Esophagus (tissue), 2 donors: ENCODE data around the gene PSMB3. TPM values are rescaled to one million over a fixed set of nuclear protein-coding genes. Genes with fewer than 3 reads are reported as not detected.

ENCODE experiments used
- H3K27ac ChIP-seq, 2 donors: one replicate each; pipeline ENCODE4 v1.5.1; 2013; ENCODE audit warnings: low read depth in 2 of 2, mild to moderate bottlenecking in 2 of 2, inconsistent platforms in 1 of 2, low read length in 1 of 2, moderate library complexity in 1 of 2
- H3K27me3 ChIP-seq, 2 donors: one replicate each; pipeline ENCODE4 v1.6.1; 2013; ENCODE audit warnings: low read length in 2 of 2, control low read depth in 1 of 2, mild to moderate bottlenecking in 1 of 2; ENCODE audit not compliant: insufficient read depth in 2 of 2, control insufficient read depth in 1 of 2
- H3K36me3 ChIP-seq, 2 donors: one replicate each; pipeline ENCODE4 v1.6.1; 2013; ENCODE audit warnings: low read length in 1 of 2; ENCODE audit not compliant: control insufficient read depth in 2 of 2, insufficient read depth in 2 of 2
- H3K4me1 ChIP-seq, 2 donors: one replicate each; pipeline ENCODE4 v1.6.1; 2013; ENCODE audit warnings: low read length in 1 of 2; ENCODE audit not compliant: control insufficient read depth in 2 of 2, insufficient read depth in 2 of 2
- H3K4me3 ChIP-seq, 2 donors: one replicate each; pipeline ENCODE4 v1.5.1; 2013; ENCODE audit warnings: low read length in 2 of 2, mild to moderate bottlenecking in 2 of 2, low read depth in 1 of 2, moderate library complexity in 1 of 2
- H3K9me3 ChIP-seq, 2 donors: one replicate each; pipeline ENCODE4 v1.6.1; 2013; ENCODE audit warnings: mild to moderate bottlenecking in 2 of 2, low read depth in 1 of 2, low read length in 1 of 2, moderate library complexity in 1 of 2; ENCODE audit not compliant: control insufficient read depth in 2 of 2, insufficient read depth in 1 of 2
- WGBS, 2 donors: extraction: QIAGEN DNeasy Blood & Tissue Kit; methylation state at CpG; one replicate each; pipeline ENCODE4 v1.1.7; 2013; 5-methylcytosine and 5-hydroxymethylcytosine counted together
- polyA plus RNA-seq, 2 donors: library from polyadenylated mRNA; stranded (reverse); fragments of 200-250 nt; gene quantifications; one replicate each; pipeline ENCODE4 v1.2.3, GENCODE V29; 2013
- donor health status: healthy with polysubstance abuse.
- donor health status: Bipolar disorder and iron deficiency.

PSMB3 gene
- polyA plus RNA-seq, 2 donors, result 198 to 204 TPM

- no peak overlapping the region for H3K27ac ChIP-seq
- H3K4me1 ChIP-seq, result peaks cover 0 to 11% of the 10 kb centered on the region in 2 donors
- WGBS, 2 donors, result 68 to 78% methylated on average over 4 of the region's 4 CpGs
- H3K27me3 ChIP-seq, result no peaks in the 10 kb centered on the region
- no peaks in the 10 kb centered on the region for H3K9me3 ChIP-seq
- peaks cover 3 to 24% of the 10 kb centered on the region in 2 donors for H3K36me3 ChIP-seq
- no peak overlapping the region for H3K4me3 ChIP-seq
These were observed 11.7 kb upstream of the PSMB3 start for GRCh38 chr17:38740806-38741205.

DNA sequence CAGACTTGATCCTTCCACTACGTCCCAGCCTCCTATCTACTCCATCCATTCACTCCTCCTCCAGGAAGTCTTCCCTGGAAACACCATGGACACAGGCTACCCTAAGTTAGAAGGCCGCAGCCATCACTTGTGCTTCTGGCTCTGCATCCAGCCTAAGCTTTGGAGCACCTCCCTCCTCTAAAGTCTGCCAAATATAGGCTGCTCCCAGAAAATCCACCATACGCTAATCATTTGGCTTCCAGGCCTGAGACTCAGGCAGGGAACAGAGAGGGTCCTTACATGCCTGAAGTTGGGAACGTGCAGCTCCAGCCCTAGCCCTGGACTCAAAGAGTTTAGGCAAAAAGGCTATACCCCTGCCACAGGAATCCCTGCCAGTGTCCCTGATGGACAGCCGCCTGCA is 11.1 kb upstream of the PSMB3 start:
- no peak overlapping the region for H3K4me3 ChIP-seq
- H3K9me3 ChIP-seq, result no peaks in the 10 kb centered on the region
- H3K27me3 ChIP-seq, result no peaks in the 10 kb centered on the region
- peaks cover 3 to 22% of the 10 kb centered on the region in 2 donors for H3K36me3 ChIP-seq
- peak overlapping the region; percentile 81 to 83 for H3K27ac ChIP-seq
- WGBS, 2 donors, result 57% methylated on average over 5 of the region's 5 CpGs
- peaks cover 0 to 16% of the 10 kb centered on the region in 2 donors for H3K4me1 ChIP-seq

DNA sequence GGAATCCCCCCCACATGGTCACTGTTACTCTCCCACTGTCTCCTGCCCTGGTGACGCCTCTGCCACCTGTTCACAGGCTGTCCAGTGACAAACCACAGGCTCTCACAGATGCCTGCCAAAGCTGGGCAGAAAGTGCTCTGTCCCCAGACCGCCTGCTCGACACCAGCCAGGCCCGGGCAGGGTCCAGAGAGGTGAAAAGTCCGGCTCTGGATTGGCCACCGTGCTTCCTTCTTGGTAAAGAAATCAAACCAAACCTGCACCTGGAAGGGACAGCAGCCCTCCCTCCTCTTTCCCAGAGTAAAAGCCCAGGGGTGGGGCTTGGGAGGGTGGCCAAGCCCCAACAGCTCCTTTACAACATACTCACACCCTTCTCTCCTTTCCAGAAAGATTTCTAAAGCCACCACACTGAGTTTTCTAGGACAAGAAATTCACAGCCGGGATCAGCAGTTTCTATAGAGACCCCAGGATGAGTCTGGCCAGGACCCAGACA is 10.6 kb upstream of the PSMB3 start:
- H3K4me3 ChIP-seq, result no peak overlapping the region
- H3K36me3 ChIP-seq, result peaks cover 3 to 22% of the 10 kb centered on the region in 2 donors
- WGBS, 2 donors, result 21 to 35% methylated on average over 7 of the region's 7 CpGs
- H3K9me3 ChIP-seq, result no peaks in the 10 kb centered on the region
- H3K27me3 ChIP-seq, result no peaks in the 10 kb centered on the region
- H3K4me1 ChIP-seq, result peaks cover 0 to 18% of the 10 kb centered on the region in 2 donors
- H3K27ac ChIP-seq, result peak overlapping the region; percentile 81 to 83

DNA sequence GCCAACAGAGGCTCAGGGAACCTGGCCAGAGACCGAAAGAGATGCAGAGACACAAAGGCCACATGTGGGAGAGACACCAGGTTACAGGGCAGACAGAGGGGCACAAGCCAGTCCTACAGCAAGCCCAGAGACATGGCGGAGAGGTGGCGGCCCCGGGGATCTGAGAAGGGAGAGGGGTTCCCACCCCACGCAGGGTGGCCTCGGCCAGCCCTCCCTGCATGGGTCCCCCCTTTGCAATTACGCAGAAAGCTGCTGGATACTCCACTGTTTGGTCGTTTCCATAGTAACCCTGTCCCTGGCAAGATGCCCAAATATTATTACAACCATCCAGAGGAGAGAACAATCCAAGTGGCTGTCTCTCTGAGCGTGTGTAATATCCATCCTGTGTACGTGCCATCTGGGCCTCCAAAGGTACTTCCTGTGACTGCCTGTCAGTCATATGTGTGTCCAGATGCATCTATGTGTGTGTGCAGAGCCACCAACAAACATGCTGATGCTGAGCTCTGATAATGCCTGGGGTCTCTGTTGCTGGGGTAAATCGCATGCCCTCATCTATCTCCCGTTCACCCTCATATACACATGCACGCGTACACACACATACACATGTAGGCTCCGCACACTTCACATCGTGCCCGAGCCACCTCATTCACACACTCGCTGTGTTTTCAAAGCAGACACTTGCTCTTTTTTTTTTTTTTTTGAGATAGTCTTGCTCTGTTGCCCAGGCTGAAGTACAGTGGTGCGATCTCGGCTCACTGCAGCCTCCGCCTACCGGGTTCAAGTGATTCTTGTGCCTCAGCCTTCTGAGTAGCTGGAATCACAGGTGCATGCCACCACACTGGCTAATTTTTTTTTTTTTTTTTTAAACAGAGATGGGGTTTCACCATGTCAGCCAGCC is 9.9 kb upstream of the PSMB3 start:
- Histone ChIP-seq H3K27me3 (no peaks in the 10 kb centered on the region), H3K4me3 (no peak overlapping the region), H3K36me3 (peaks cover 3 to 22% of the 10 kb centered on the region in 2 donors), H3K9me3 (no peaks in the 10 kb centered on the region), H3K4me1 (peaks cover 0 to 20% of the 10 kb centered on the region in 2 donors), H3K27ac (peak overlapping the region; percentile 81 to 83)
- 40 to 41% methylated on average over 22 of the region's 22 CpGs for WGBS, 2 donors

- peaks cover 0 to 15% of the 10 kb centered on the region in 2 donors for H3K36me3 ChIP-seq
- no peak overlapping the region for H3K27ac ChIP-seq
These were observed 8.9 kb upstream of the PSMB3 start for GRCh38 chr17:38743556-38744171.

GRCh38 chr17:38745545-38745944 is 7.0 kb upstream of the PSMB3 start:
- Histone ChIP-seq H3K9me3 (no peaks in the 10 kb centered on the region), H3K27ac (no peak overlapping the region), H3K27me3 (no peaks in the 10 kb centered on the region), H3K36me3 (peaks cover 0 to 2% of the 10 kb centered on the region in 2 donors), H3K4me1 (peaks cover 0 to 22% of the 10 kb centered on the region in 2 donors), H3K4me3 (no peak overlapping the region)
- 47 to 57% methylated on average over 4 of the region's 4 CpGs for WGBS, 2 donors

More at GRCh38 chr17:38743556-38744171, 8.9 kb upstream of the PSMB3 start:
- Histone ChIP-seq H3K9me3 (no peaks in the 10 kb centered on the region), H3K27me3 (no peaks in the 10 kb centered on the region), H3K4me1 (peaks cover 0 to 20% of the 10 kb centered on the region in 2 donors), H3K4me3 (no peak overlapping the region)
- 68 to 73% methylated on average over 4 of the region's 4 CpGs for WGBS, 2 donors

- Histone ChIP-seq H3K27me3 (no peaks in the 10 kb centered on the region), H3K4me1 (peaks cover 0 to 22% of the 10 kb centered on the region in 2 donors)
- WGBS, 2 donors, result 48 to 52% methylated on average over 8 of the region's 8 CpGs
These were observed 6.3 kb upstream of the PSMB3 start for GRCh38 chr17:38746004-38746848.

GRCh38 chr17:38746849-38747462 is 5.6 kb upstream of the PSMB3 start:
- Histone ChIP-seq H3K27ac (peak overlapping the region; percentile 3 to 38), H3K9me3 (no peaks in the 10 kb centered on the region), H3K27me3 (no peaks in the 10 kb centered on the region), H3K4me1 (peaks cover 0 to 19% of the 10 kb centered on the region in 2 donors), H3K4me3 (peak overlapping the region; percentile 72 to 75), H3K36me3 (peaks cover 0 to 2% of the 10 kb centered on the region in 2 donors)
- WGBS, 2 donors, result 4% methylated on average over 16 to 21 of the region's 21 CpGs

More at GRCh38 chr17:38746004-38746848, 6.3 kb upstream of the PSMB3 start:
- peak overlapping the region in 1 of 2 donors; percentile 72 for H3K4me3 ChIP-seq
- peak overlapping the region; percentile 3 to 38 for H3K27ac ChIP-seq
- peaks cover 0 to 2% of the 10 kb centered on the region in 2 donors for H3K36me3 ChIP-seq
- no peaks in the 10 kb centered on the region for H3K9me3 ChIP-seq
